ENCODE measurements around the gene FSTL1. TPM values are rescaled to one million over a fixed set of nuclear protein-coding genes. Genes with fewer than 3 reads are reported as not detected.

The FSTL1 gene
- total RNA-seq, 2 experiments from 2014 or later, result 0.03 TPM; not detected in 1

DNA sequence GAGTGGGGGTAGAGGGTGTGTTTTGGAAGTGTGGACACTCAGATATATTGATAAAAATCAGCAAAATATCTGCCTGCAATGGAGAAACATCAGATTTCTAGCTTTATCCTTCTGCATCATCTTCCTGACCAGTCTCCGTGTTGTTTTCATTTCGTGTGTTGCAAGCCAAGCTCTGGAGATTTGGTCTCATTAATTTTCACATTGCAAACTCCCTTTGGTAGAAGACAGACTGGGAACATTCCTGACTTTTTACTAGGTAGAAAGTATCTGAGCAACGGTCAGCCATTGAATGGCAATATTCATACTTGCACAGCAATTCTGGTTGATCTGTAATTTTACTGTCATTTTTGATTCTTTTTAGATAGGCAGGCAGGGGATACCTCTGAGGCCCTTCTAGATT, 30.4 kb downstream of the FSTL1 start:
- Histone ChIP-seq H3K4me3 (ENCODE audit: low read length) (no peak overlapping the region), H3K4me1 (ENCODE audit: insufficient read depth, low read length) (peaks cover 18% of the 10 kb centered on the region), H3K9me3 (ENCODE audit: control insufficient read depth in 1 of 2, insufficient read depth in 1 of 2, low read length in 2 of 2) (no peaks in the 10 kb centered on the region), H3K27ac (ENCODE audit: low read depth in 1 of 2, low read length in 2 of 2) (no peak overlapping the region), H3K36me3 (ENCODE audit: insufficient read depth, low read length) (no peaks in the 10 kb centered on the region), H3K27me3 (ENCODE audit: control insufficient read depth in 1 of 2, insufficient read depth in 2 of 2, low read length in 2 of 2) (no peaks in the 10 kb centered on the region)
- CTCF ChIA-PET, result interaction anchor here (2.9 kb wide), 1 partner anchor 138 kb away, joined by 9 read pairs; no protein-coding TSS in a partner anchor
- DNase-seq, result no peak
- H3K36me3 Mint-ChIP-seq (ENCODE audit: low read depth), result no peaks in the 10 kb centered on the region
- peaks cover 5% of the 10 kb centered on the region for H3K27me3 Mint-ChIP-seq
- peaks cover 14% of the 10 kb centered on the region for H3K4me1 Mint-ChIP-seq (ENCODE audit: low read depth)
- no peak overlapping the region for H3K4me3 Mint-ChIP-seq
- H3K9me3 Mint-ChIP-seq, result no peaks in the 10 kb centered on the region
- TF ChIP-seq, protein P1, sequence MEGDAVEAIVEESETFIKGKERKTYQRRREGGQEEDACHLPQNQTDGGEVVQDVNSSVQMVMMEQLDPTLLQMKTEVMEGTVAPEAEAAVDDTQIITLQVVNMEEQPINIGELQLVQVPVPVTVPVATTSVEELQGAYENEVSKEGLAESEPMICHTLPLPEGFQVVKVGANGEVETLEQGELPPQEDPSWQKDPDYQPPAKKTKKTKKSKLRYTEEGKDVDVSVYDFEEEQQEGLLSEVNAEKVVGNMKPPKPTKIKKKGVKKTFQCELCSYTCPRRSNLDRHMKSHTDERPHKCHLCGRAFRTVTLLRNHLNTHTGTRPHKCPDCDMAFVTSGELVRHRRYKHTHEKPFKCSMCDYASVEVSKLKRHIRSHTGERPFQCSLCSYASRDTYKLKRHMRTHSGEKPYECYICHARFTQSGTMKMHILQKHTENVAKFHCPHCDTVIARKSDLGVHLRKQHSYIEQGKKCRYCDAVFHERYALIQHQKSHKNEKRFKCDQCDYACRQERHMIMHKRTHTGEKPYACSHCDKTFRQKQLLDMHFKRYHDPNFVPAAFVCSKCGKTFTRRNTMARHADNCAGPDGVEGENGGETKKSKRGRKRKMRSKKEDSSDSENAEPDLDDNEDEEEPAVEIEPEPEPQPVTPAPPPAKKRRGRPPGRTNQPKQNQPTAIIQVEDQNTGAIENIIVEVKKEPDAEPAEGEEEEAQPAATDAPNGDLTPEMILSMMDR (IDR thresholded peaks at IDR 0.05), result no peak
- intact Hi-C loops (cut with DNase I, micrococcal nuclease), result no loop called here
- POLR2A ChIA-PET, result no interaction called here
- H3K27ac Mint-ChIP-seq, result no peak overlapping the region
- no peak for ATAC-seq (ENCODE audit: poor library complexity)

DNA sequence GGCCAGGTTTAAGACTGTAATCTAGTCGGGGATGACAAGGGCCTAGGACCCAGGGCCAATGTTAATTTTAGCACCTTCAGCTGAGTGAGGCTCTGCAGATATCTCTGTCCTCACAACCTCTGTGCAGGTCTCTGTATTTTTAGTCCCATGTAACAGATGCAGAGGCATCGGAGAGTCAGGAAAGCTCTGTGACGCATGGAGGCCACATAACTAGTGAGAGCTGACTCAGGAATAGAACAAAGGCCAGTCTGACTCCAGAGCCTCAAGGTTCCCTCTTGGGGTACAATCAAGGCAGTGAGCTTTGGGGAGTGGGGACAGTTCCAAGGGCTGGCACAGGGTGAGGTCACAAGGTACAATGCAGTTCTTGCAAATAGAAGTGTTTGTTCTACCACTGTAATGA, 31.0 kb downstream of the FSTL1 start:
- Mint-ChIP-seq H3K27me3 (peaks cover 5% of the 10 kb centered on the region), H3K36me3 (ENCODE audit: low read depth) (no peaks in the 10 kb centered on the region), H3K9me3 (no peaks in the 10 kb centered on the region), H3K27ac (no peak overlapping the region), H3K4me3 (no peak overlapping the region), H3K4me1 (ENCODE audit: low read depth) (peaks cover 14% of the 10 kb centered on the region)
- POLR2A ChIA-PET, result no interaction called here
- no peak for DNase-seq
- TF ChIP-seq, protein P1 (IDR thresholded peaks at IDR 0.05), result no peak
- no peaks in the 10 kb centered on the region for H3K27me3 ChIP-seq (ENCODE audit: control insufficient read depth in 1 of 2, insufficient read depth in 2 of 2, low read length in 2 of 2)
- no peaks in the 10 kb centered on the region for H3K36me3 ChIP-seq (ENCODE audit: insufficient read depth, low read length)
- H3K9me3 ChIP-seq (ENCODE audit: control insufficient read depth in 1 of 2, insufficient read depth in 1 of 2, low read length in 2 of 2), result no peaks in the 10 kb centered on the region
- intact Hi-C loops (cut with DNase I, micrococcal nuclease), result loop anchor here (5.0 kb wide), 3 partner anchors 62 to 378 kb away; partner anchors contain the start of gene LRRC58 (in 1 of the 2)
- no peak overlapping the region for H3K27ac ChIP-seq (ENCODE audit: low read depth in 1 of 2, low read length in 2 of 2)
- H3K4me3 ChIP-seq (ENCODE audit: low read length), result no peak overlapping the region
- peaks cover 18% of the 10 kb centered on the region for H3K4me1 ChIP-seq (ENCODE audit: insufficient read depth, low read length)
- ATAC-seq (ENCODE audit: poor library complexity), result no peak
- CTCF ChIA-PET, result interaction anchor here (2.9 kb wide), 1 partner anchor 139 kb away, joined by 9 read pairs; no protein-coding TSS in a partner anchor

DNA sequence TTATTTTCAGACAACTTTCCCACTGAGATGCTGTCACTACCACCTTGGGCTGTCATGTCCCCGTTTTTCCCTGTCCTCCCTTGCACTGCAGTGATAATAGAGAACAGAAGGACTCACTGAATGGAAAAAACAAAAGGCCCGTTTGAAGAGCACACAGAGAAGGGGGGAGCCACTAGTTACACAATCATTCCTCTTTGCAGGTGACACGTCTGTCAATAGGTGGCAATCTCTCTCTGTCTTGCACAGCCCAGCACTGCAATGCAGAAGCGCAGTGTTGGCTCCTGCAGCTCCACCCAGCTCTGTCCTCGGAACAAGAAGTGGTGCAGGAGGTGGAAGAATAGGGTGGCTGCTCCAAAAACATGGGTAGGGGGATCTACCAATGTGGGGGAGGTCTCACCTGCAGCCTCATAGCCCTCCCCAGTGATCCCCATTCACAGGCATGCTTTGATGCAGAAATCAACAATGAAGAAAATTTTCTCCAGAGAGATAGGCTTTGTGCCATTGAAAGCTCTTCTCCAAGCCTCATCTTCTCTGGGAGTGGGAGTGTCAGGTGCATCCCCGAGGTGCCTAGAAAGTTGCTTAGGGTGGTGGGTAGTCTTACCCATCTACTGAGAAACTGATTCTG, 31.8 kb downstream of the FSTL1 start:
- Mint-ChIP-seq H3K27me3 (peaks cover 5% of the 10 kb centered on the region), H3K4me1 (ENCODE audit: low read depth) (peaks cover 14% of the 10 kb centered on the region), H3K9me3 (no peaks in the 10 kb centered on the region), H3K27ac (no peak overlapping the region), H3K4me3 (no peak overlapping the region), H3K36me3 (ENCODE audit: low read depth) (no peaks in the 10 kb centered on the region)
- intact Hi-C loops (cut with DNase I, micrococcal nuclease), result loop anchor here (5.0 kb wide), 3 partner anchors 62 to 378 kb away; partner anchors contain the start of gene LRRC58 (in 1 of the 2)
- Histone ChIP-seq H3K4me3 (ENCODE audit: low read length) (no peak overlapping the region), H3K9me3 (ENCODE audit: control insufficient read depth in 1 of 2, insufficient read depth in 1 of 2, low read length in 2 of 2) (no peaks in the 10 kb centered on the region), H3K4me1 (ENCODE audit: insufficient read depth, low read length) (peaks cover 18% of the 10 kb centered on the region), H3K27me3 (ENCODE audit: control insufficient read depth in 1 of 2, insufficient read depth in 2 of 2, low read length in 2 of 2) (no peaks in the 10 kb centered on the region), H3K27ac (ENCODE audit: low read depth in 1 of 2, low read length in 2 of 2) (no peak overlapping the region), H3K36me3 (ENCODE audit: insufficient read depth, low read length) (no peaks in the 10 kb centered on the region)
- TF ChIP-seq, protein P1 (IDR thresholded peaks at IDR 0.05), result no peak
- ChIA-PET POLR2A (interaction anchor here (0.6 kb wide), 1 partner anchor 70 kb away, joined by 3 read pairs; the partner anchor contains the start of gene LRRC58), CTCF (interaction anchor here (2.9 kb wide), 1 partner anchor 140 kb away, joined by 9 read pairs; no protein-coding TSS in a partner anchor)
- DNase-seq, result peak in 5 of 14 experiments; percentile 1 to 60 (median 36)
- ATAC-seq (ENCODE audit: poor library complexity), result peak; percentile 28
